HCT116 (cell line): ENCODE measurements around the gene AGAP1. TPM values are rescaled to one million over a fixed set of nuclear protein-coding genes. Genes with fewer than 3 reads are reported as not detected.

Experiments used
- ATAC-seq: fragments of 200-7000 bp; cut with Tn5 transposase; 2 replicates; pipeline ENCODE4 v1.9.1; 2020; ENCODE audit warnings: mild to moderate bottlenecking, moderate library complexity
- BruUV-seq: library from RNA; stranded (reverse); fragments of 400-500 nt; replicated peaks from 2 replicates; lab custom pipeline; 2021; lab: Mats Ljungman, UMichigan
- CTCF ChIA-PET: fragments of 300-600 bp; sonication (Branson Sonifier 250); formaldehyde crosslinking; loops from one replicate; lab custom pipeline; 2021; ENCODE audit warnings: antibody characterized with exemption; lab: Charles Lee
- POLR2A ChIA-PET: fragments of 300-600, 350-600 bp; sonication (Branson Sonifier 250); formaldehyde crosslinking; loops from one replicate; lab custom pipeline; 2021; ENCODE audit warnings: antibody characterized with exemption; lab: Charles Lee
- RAD21 ChIA-PET, 2 experiments: fragments of 300-600 bp; sonication (Branson Sonifier 250); formaldehyde crosslinking; loops; one replicate each; lab custom pipeline; 2023; ENCODE audit warnings: low total read pairs in 2 of 2; ENCODE audit not compliant: uncharacterized antibody in 2 of 2, unreplicated experiment in 2 of 2, low non-redundant PET in 1 of 2; lab: Charles Lee
- DNase-seq: peaks from one replicate; pipeline ENCODE4 v3.0.0-alpha.2; 2010; ENCODE audit warnings: low read depth, low spot score
- H2AFZ ChIP-seq: fragments of 200-600 bp; shearing (Covaris generic), sonication (generic); 2 replicates; pipeline ENCODE4 v1.6.1; 2017; ENCODE audit warnings: low read depth, mixed run types, mixed read lengths, antibody characterized with exemption, low read length; ENCODE audit not compliant: poor library complexity, severe bottlenecking
- H3K27ac ChIP-seq: 2 replicates; pipeline ENCODE4 v1.5.1; 2012; ENCODE audit warnings: low read depth, low read length
- H3K27me3 ChIP-seq: fragments of 200-600 bp; sonication (generic); 2 replicates; pipeline ENCODE4 v1.6.1; 2016; ENCODE audit warnings: mixed run types, low read length, mixed read lengths; ENCODE audit not compliant: insufficient read depth
- H3K36me3 ChIP-seq, 2 experiments: fragments of 200-500 bp in 1 of 2; fragments of 200-600 bp in 1 of 2; sonication (Bioruptor generic) in 1 of 2; sonication (generic) in 1 of 2; 2 replicates each; pipeline versions ENCODE4 v1.5.1 to v1.6.1; 2014 to 2016; ENCODE audit warnings: low read length in 2 of 2, inconsistent platforms in 1 of 2, mixed read lengths in 1 of 2, mixed run types in 1 of 2; ENCODE audit not compliant: insufficient read depth in 2 of 2, control insufficient read depth in 1 of 2
- H3K4me1 ChIP-seq, 2 experiments: fragments of 200-600 bp in 1 of 2; sonication (generic) in 1 of 2; 2 replicates each; pipeline versions ENCODE4 v1.5.1 to v1.6.1; 2012 to 2017; ENCODE audit warnings: low read length in 2 of 2, inconsistent platforms in 1 of 2, mild to moderate bottlenecking in 1 of 2, mixed read lengths in 1 of 2, mixed run types in 1 of 2, moderate library complexity in 1 of 2; ENCODE audit not compliant: insufficient read depth in 2 of 2, control insufficient read depth in 1 of 2
- H3K4me2 ChIP-seq: fragments of 200-600 bp; sonication (generic); 2 replicates; pipeline ENCODE4 v1.6.1; 2017; ENCODE audit warnings: mixed run types, low read length, mixed read lengths
- H3K4me3 ChIP-seq, 2 experiments: fragments of 200-600 bp in 1 of 2; sonication (generic) in 1 of 2; replicated peaks in 1 of 2; 2 replicates each; pipeline ENCODE4 v1.5.1; 2011 to 2016; ENCODE audit warnings: low read length in 2 of 2, control low read depth in 1 of 2, low read depth in 1 of 2, mild to moderate bottlenecking in 1 of 2, mixed read lengths in 1 of 2, mixed run types in 1 of 2
- H3K79me2 ChIP-seq: fragments of 200-600 bp; sonication (generic); 2 replicates; pipeline ENCODE4 v1.6.1; 2017; ENCODE audit warnings: mild to moderate bottlenecking, mixed run types, low read length, moderate library complexity, mixed read lengths; ENCODE audit not compliant: insufficient read depth
- H3K9ac ChIP-seq: fragments of 200-600 bp; sonication (generic); 2 replicates; pipeline ENCODE4 v1.6.1; 2016; ENCODE audit warnings: low read length, mixed read lengths
- H3K9me2 ChIP-seq: fragments of 200-600 bp; sonication (generic), shearing (Covaris generic); 2 replicates; pipeline ENCODE4 v1.6.1; 2017; ENCODE audit warnings: mixed run types, mild to moderate bottlenecking, moderate library complexity; ENCODE audit not compliant: insufficient read depth
- H3K9me3 ChIP-seq, 2 experiments: fragments of 200-500 bp in 1 of 2; fragments of 200-600 bp in 1 of 2; sonication (Bioruptor generic) in 1 of 2; sonication (generic) in 1 of 2; 2 replicates each; pipeline ENCODE4 v1.6.1; 2014 to 2017; ENCODE audit warnings: low read length in 2 of 2, mixed read lengths in 2 of 2, inconsistent platforms in 1 of 2, low read depth in 1 of 2, mild to moderate bottlenecking in 1 of 2, mixed run types in 1 of 2, moderate library complexity in 1 of 2; ENCODE audit not compliant: control insufficient read depth in 1 of 2, insufficient read depth in 1 of 2
- H4K20me1 ChIP-seq: fragments of 200-600 bp; sonication (generic), shearing (Covaris generic); 2 replicates; pipeline ENCODE4 v1.6.1; 2017; ENCODE audit warnings: mixed run types, mild to moderate bottlenecking, moderate library complexity; ENCODE audit not compliant: insufficient read depth
- ATF3 ChIP-seq: IDR thresholded peaks from 2 replicates; pipeline ENCODE4 v1.6.1; 2012
- CBX3 ChIP-seq: IDR thresholded peaks from 2 replicates; pipeline ENCODE4 v1.6.1; 2012; ENCODE audit warnings: low read depth
- CTCF ChIP-seq, 3 experiments: fragments of 200-600 bp in 1 of 3; sonication (generic) in 1 of 3; IDR thresholded peaks in 2 of 3; conservative IDR thresholded peaks in 1 of 3; 2 replicates each; pipeline ENCODE4 v1.5.1; 2012 to 2017; ENCODE audit warnings: low read depth in 2 of 3, low read length in 2 of 3, antibody characterized with exemption in 1 of 3, borderline replicate concordance in 1 of 3, control low read depth in 1 of 3, mild to moderate bottlenecking in 1 of 3, mixed read lengths in 1 of 3, mixed run types in 1 of 3, moderate library complexity in 1 of 3; ENCODE audit not compliant: insufficient read depth in 1 of 3
- ELF1 ChIP-seq: IDR thresholded peaks from 2 replicates; pipeline ENCODE4 v1.6.1; 2012; ENCODE audit warnings: low read depth, borderline replicate concordance
- EZH2phosphoT487 ChIP-seq: fragments of 200-600 bp; IDR thresholded peaks from 2 replicates; pipeline ENCODE4 v1.6.1; 2018; ENCODE audit warnings: antibody characterized with exemption, borderline replicate concordance
- JUND ChIP-seq: IDR thresholded peaks from 2 replicates; pipeline ENCODE4 v1.6.1; 2012
- POLR2A ChIP-seq: IDR thresholded peaks from 2 replicates; pipeline ENCODE4 v1.7.0; 2011; ENCODE audit warnings: borderline replicate concordance; ENCODE audit not compliant: insufficient read depth, insufficient read length; ENCODE audit errors: extremely low read depth
- REST ChIP-seq: IDR thresholded peaks from 2 replicates; pipeline ENCODE4 v1.6.1; 2012; ENCODE audit warnings: low read depth
- SRF ChIP-seq: IDR thresholded peaks from 2 replicates; pipeline ENCODE4 v1.6.1; 2012; ENCODE audit warnings: low read depth
- ZFX ChIP-seq: fragments of 450-650 bp; IDR thresholded peaks from 2 replicates; pipeline ENCODE4 v1.6.1; 2017
- ZNF274 ChIP-seq: fragments of 200-500 bp; sonication (Bioruptor generic); IDR thresholded peaks from 2 replicates; pipeline ENCODE4 v1.6.1; 2014; ENCODE audit warnings: mild to moderate bottlenecking, low read depth, low read length, inconsistent platforms
- intact Hi-C: fragments of 100-400 bp; cut with micrococcal nuclease; formaldehyde crosslinking; loops from 2 replicates; pipeline ENCODE4 v1.10.0; 2022
- total RNA-seq: library from RNA; stranded (reverse); gene quantifications from one replicate; pipeline ENCODE4 v1.2.1, GENCODE V29; 2021; ENCODE audit not compliant: unreplicated experiment

The AGAP1 gene
- total RNA-seq, 1 experiment from 2014 or later, result 43.8 TPM

- intact Hi-C loops, result no loop called here
- Histone ChIP-seq H3K4me3 (no peak overlapping the region), H3K4me1 (no peaks in the 10 kb centered on the region), H3K27ac (no peak overlapping the region), H3K79me2 (no peaks in the 10 kb centered on the region), H3K9me3 (no peaks in the 10 kb centered on the region), H4K20me1 (no peaks in the 10 kb centered on the region), H3K36me3 (0 out of 4 replicates have a peak, but pooled peaks cover 0 to 3% of the 10 kb centered on the region in 2 experiments), H3K4me2 (no peak overlapping the region), H3K9me2 (no peaks in the 10 kb centered on the region), H3K9ac (no peak overlapping the region), H3K27me3 (no peaks in the 10 kb centered on the region), H2AFZ (no peak overlapping the region)
- ATAC-seq (no peak), DNase-seq (no peak)
- CTCF ChIA-PET, result no interaction called here
- TF ChIP-seq ELF1 (no peak), REST (no peak)
- POLR2A ChIA-PET, result no interaction called here
- BruUV-seq, result no TSS peak
- RAD21 ChIA-PET, result no interaction called here
Measured at GRCh38 chr2:235908826-235909225, 415.0 kb downstream of the AGAP1 start.

GRCh38 chr2:235909358-235909757 is 415.5 kb downstream of the AGAP1 start:
- ChIA-PET CTCF (no interaction called here), POLR2A (no interaction called here)
- no peak for ATAC-seq
- TF ChIP-seq CBX3 (no peak), SRF (no peak), ELF1 (no peak), EZH2phosphoT487 (no peak), ZNF274 (no peak), JUND (no peak), POLR2A (no peak), REST (no peak), ATF3 (no peak), ZFX (no peak), CTCF (IDR thresholded peaks at IDR 0.05 in 2 of 3, conservative IDR thresholded peaks at IDR 0.05 in 1 of 3; ENCODE audit: borderline replicate concordance in 1 of 3, insufficient read depth in 1 of 3, low read depth in 2 of 3, low read length in 2 of 3) (no peak)

More at GRCh38 chr2:235909358-235909757, 415.5 kb downstream of the AGAP1 start:
- no peak for DNase-seq
- Histone ChIP-seq H3K4me2 (no peak overlapping the region), H3K27me3 (no peaks in the 10 kb centered on the region), H3K27ac (no peak overlapping the region), H3K79me2 (no peaks in the 10 kb centered on the region), H4K20me1 (no peaks in the 10 kb centered on the region), H3K4me3 (no peak overlapping the region), H3K9me3 (no peaks in the 10 kb centered on the region), H3K9me2 (no peaks in the 10 kb centered on the region), H3K36me3 (0 out of 4 replicates have a peak, but pooled peaks cover 0 to 3% of the 10 kb centered on the region in 2 experiments), H3K4me1 (no peaks in the 10 kb centered on the region), H3K9ac (no peak overlapping the region), H2AFZ (no peak overlapping the region)
- RAD21 ChIA-PET, result no interaction called here
- BruUV-seq, result no TSS peak
- intact Hi-C loops, result no loop called here
